Natural killer cell (primary cell): Measurements from ENCODE around the gene SLFN13. TPM values are rescaled to one million over a fixed set of nuclear protein-coding genes. Genes with fewer than 3 reads are reported as not detected.

Experiments used
- ATAC-seq, 3 donors: fragments of 150-1000 bp in 2 of 3; fragments of 200-7000 bp in 1 of 3; cut with Tn5 transposase; 1 replicate in 1 of 3; 2 replicates in 2 of 3; pipeline ENCODE4 v1.10.0; 2021; ENCODE audit warnings: mild to moderate bottlenecking in 2 of 3, moderate library complexity in 2 of 3
- DNase-seq, 2 donors: peaks; one replicate each; pipeline versions ENCODE4 v3.0.0 to v3.0.0-alpha.2; 2013 to 2021; ENCODE audit warnings: mixed read lengths in 1 of 2
- H3K27ac ChIP-seq: one replicate; pipeline ENCODE4 v1.5.1; 2013; ENCODE audit warnings: mild to moderate bottlenecking, low read length
- H3K27me3 ChIP-seq: one replicate; pipeline ENCODE4 v1.6.1; 2013; ENCODE audit warnings: low read length; ENCODE audit not compliant: control insufficient read depth, insufficient read depth
- H3K36me3 ChIP-seq: one replicate; pipeline ENCODE4 v1.6.1; 2013; ENCODE audit warnings: low read length; ENCODE audit not compliant: control insufficient read depth, insufficient read depth
- H3K4me1 ChIP-seq: one replicate; pipeline ENCODE4 v1.6.1; 2013; ENCODE audit warnings: low read length; ENCODE audit not compliant: control insufficient read depth, insufficient read depth
- H3K4me3 ChIP-seq: one replicate; pipeline ENCODE4 v1.5.1; 2013; ENCODE audit warnings: low read length
- H3K9me3 ChIP-seq: one replicate; pipeline ENCODE4 v1.6.1; 2013; ENCODE audit warnings: low read length; ENCODE audit not compliant: control insufficient read depth, insufficient read depth
- H3K27ac Mint-ChIP-seq, 2 donors: one replicate each; pipeline ENCODE4 v1.8.0; 2022; ENCODE audit warnings: mild to moderate bottlenecking in 2 of 2, mixed read lengths in 2 of 2, moderate library complexity in 1 of 2
- H3K27me3 Mint-ChIP-seq, 2 donors: one replicate each; pipeline ENCODE4 v1.8.0; 2022; ENCODE audit warnings: low read depth in 2 of 2, mixed read lengths in 2 of 2
- H3K36me3 Mint-ChIP-seq: one replicate; pipeline ENCODE4 v1.8.0; 2022; ENCODE audit warnings: mixed read lengths
- H3K4me1 Mint-ChIP-seq, 2 donors: one replicate each; pipeline ENCODE4 v1.8.0; 2022; ENCODE audit warnings: mixed read lengths in 2 of 2
- H3K4me3 Mint-ChIP-seq: one replicate; pipeline ENCODE4 v1.8.0; 2022; ENCODE audit warnings: mild to moderate bottlenecking, moderate library complexity, mixed read lengths
- H3K9me3 Mint-ChIP-seq, 2 donors: one replicate each; pipeline ENCODE4 v1.8.0; 2022; ENCODE audit warnings: mixed read lengths in 2 of 2
- WGBS: methylation state at CpG from one replicate; pipeline ENCODE4 v1.1.7; 2013; ENCODE audit warnings: missing lambda C conversion rate; ENCODE audit not compliant: insufficient coverage; 5-methylcytosine and 5-hydroxymethylcytosine counted together
- intact Hi-C: fragments of 100-400 bp; cut with micrococcal nuclease; formaldehyde crosslinking; loops from one replicate; pipeline ENCODE4 v1.14.2; 2022
- total RNA-seq, 4 donors: library from RNA; stranded (reverse); fragments of 120-200 nt in 1 of 4; gene quantifications; one replicate each; pipeline versions ENCODE4 v1.2.3 to v1.2.4, GENCODE V29; 2013 to 2022
- TF ChIP-seq, protein P1 (sequence below): fragments of 200-600 bp; IDR thresholded peaks from one replicate; pipeline ENCODE4 v1.8.0; 2022; ENCODE audit warnings: antibody characterized with exemption

The SLFN13 gene
- total RNA-seq, 3 donors from 2014 or later (not counting 1 experiment from before 2014, with no cell fraction given) = 85.9 to 182 (median 129) TPM

DNA sequence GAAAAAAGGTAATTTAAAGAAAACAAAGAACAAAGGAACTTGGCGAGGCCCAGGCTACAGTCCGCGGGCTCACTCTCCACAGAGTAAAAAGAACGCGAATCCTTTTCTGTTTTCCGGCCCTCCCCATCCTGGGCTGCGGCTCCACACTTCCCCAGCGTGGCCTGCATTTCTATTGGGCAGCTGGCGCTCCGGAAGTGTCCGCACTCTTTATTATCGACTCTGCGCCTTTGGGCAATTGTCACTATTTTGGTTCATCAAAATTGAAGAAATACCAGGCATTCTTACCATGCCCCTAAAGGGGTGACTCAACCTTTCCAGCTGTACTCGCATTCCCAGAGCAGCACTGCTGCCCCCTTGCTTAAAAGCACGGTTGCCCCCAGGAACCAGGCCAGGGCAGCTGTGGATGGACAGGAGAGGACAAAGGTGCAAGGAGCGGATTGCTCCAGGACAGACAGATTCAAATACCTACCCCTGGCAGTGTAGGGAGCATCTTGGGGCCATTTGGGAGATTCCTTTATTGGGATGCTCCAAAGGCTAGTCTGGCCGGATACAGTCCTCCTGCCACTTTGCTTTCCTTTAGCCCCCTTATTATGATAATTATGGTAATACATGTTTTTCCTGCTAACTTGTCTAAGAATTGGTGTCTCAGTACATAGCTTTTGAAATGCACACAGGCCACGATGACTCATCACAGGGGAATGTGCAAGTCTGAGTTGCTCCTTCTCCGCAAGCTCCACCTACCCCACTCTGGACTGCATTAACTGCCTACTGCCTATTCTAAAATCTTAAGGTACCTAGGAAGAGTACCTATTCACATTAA, 15.3 kb downstream of the SLFN13 start:
- no peaks in the 10 kb centered on the region for H3K9me3 Mint-ChIP-seq
- H3K4me1 ChIP-seq = peaks cover 33% of the 10 kb centered on the region
- intact Hi-C loops = loop anchor here (2.0 to 5.0 kb wide), 6 partner anchors 54 to 271 kb away; partner anchors contain the start of genes AP2B1, SLFN11 and SLFN5
- H3K27ac Mint-ChIP-seq = peak overlapping the region; percentile 95 to 96
- TF ChIP-seq, protein P1, sequence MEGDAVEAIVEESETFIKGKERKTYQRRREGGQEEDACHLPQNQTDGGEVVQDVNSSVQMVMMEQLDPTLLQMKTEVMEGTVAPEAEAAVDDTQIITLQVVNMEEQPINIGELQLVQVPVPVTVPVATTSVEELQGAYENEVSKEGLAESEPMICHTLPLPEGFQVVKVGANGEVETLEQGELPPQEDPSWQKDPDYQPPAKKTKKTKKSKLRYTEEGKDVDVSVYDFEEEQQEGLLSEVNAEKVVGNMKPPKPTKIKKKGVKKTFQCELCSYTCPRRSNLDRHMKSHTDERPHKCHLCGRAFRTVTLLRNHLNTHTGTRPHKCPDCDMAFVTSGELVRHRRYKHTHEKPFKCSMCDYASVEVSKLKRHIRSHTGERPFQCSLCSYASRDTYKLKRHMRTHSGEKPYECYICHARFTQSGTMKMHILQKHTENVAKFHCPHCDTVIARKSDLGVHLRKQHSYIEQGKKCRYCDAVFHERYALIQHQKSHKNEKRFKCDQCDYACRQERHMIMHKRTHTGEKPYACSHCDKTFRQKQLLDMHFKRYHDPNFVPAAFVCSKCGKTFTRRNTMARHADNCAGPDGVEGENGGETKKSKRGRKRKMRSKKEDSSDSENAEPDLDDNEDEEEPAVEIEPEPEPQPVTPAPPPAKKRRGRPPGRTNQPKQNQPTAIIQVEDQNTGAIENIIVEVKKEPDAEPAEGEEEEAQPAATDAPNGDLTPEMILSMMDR = no peak
- no peaks in the 10 kb centered on the region for H3K27me3 Mint-ChIP-seq
- WGBS = 11% methylated on average over 19 of the region's 19 CpGs
- H3K36me3 ChIP-seq = no peaks in the 10 kb centered on the region
- ATAC-seq (peak; percentile 70 to 79 (median 78)), DNase-seq (peak; percentile 47 to 68)
- no peaks in the 10 kb centered on the region for H3K9me3 ChIP-seq
- peak overlapping the region; percentile 62 for H3K4me3 ChIP-seq
- no peaks in the 10 kb centered on the region for H3K27me3 ChIP-seq
- H3K36me3 Mint-ChIP-seq = no peaks in the 10 kb centered on the region
- H3K27ac ChIP-seq = peak overlapping the region; percentile 55
- H3K4me3 Mint-ChIP-seq = peak overlapping the region; percentile 99
- H3K4me1 Mint-ChIP-seq = peaks cover 55 to 56% of the 10 kb centered on the region in 2 donors

DNA sequence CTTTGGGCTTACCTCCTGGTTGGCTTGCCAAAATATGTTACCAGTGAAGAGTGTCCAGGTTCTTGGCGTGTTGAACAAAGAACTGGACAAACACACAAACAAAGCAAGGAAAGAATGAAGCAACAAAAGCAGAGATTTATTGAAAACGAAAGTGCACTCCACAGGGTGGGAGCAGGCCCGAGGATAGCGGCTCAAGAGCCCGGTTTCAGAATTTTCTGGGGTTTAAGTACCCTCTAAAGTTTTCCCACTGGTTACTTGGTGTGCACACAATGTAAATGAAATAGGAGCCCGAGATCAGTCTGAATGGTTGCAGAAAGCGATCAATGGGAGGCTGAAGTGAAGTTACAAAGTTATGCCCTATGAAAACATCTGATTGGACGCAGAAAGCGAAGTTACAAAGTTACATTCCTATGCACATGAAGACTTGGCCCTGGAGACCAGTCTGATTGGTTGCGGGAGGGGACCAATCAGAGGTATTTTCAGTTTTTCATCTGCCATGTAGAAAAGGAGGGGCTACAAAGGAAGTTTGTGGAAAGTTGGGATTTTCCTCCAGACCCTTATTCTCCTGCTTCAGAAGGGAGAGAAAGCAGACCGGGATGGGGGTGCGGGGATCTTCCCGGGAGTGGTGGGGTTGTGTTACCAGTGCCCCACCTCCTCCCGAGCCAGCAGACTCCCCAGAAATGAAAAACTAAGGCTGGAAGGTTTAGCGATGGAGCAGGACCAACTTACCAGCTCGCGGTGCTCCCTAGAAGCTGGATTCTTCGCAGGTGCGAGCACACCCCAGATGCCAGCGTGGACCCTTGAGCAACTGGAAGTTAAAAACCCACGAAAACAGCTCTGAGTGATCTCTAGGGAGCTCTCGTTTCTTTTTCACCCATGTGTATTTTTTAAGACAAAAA, 16.1 kb downstream of the SLFN13 start, which contains the start of gene SLFN12:
SLFN12 (minus strand) TSS at position 325 of the 899 bp plus-strand sequence. CDS start 9,472 bp downstream, outside the sequence.
- no peaks in the 10 kb centered on the region for H3K36me3 Mint-ChIP-seq
- H3K4me3 ChIP-seq = peak within 1 kb of the TSS; percentile 62
- WGBS = 3% methylated on average over 21 of the region's 22 CpGs
- intact Hi-C loops = loop anchor here (1.0 to 5.0 kb wide), 8 partner anchors 16 to 270 kb away; partner anchors contain the start of genes AP2B1, SLFN11, SLFN12L and SLFN13
- peak within 1 kb of the TSS; percentile 99 for H3K4me3 Mint-ChIP-seq
- peak within 1 kb of the TSS; percentile 95 to 96 for H3K27ac Mint-ChIP-seq
- peak within 1 kb of the TSS; percentile 55 for H3K27ac ChIP-seq
- TF ChIP-seq, protein P1 = no peak
- no peaks in the 10 kb centered on the region for H3K36me3 ChIP-seq
- ATAC-seq (peak; percentile 83 to 90 (median 89)), DNase-seq (peak; percentile 47 to 84)
- no peaks in the 10 kb centered on the region for H3K27me3 ChIP-seq
- H3K9me3 ChIP-seq = no peaks in the 10 kb centered on the region
- peaks cover 33% of the 10 kb centered on the region for H3K4me1 ChIP-seq
- peaks cover 63% of the 10 kb centered on the region in 2 donors for H3K4me1 Mint-ChIP-seq
- no peaks in the 10 kb centered on the region for H3K27me3 Mint-ChIP-seq
- no peaks in the 10 kb centered on the region for H3K9me3 Mint-ChIP-seq

DNA sequence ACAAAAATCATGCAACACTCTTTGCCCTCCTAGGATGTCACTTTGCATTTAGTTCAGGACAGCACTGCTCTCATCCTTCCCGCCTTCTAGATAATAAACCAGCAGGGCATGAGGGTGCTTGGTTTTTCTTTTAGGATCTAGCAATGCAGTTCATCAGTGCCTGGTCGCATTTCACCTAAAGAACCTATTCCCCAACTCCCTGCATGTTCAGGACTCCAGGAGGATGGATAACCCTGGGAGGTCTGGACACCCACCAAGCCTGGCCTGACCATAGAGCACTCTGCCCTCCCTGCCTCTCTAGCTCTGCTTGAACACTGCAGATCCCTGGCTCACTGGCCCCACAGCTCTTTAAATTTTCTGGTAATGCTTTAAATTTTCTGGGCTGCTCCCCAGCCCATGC, 18.9 kb downstream of the SLFN13 start:
- H3K9me3 ChIP-seq = no peaks in the 10 kb centered on the region
- no peak overlapping the region for H3K4me3 ChIP-seq
- Mint-ChIP-seq H3K36me3 (peaks cover 9% of the 10 kb centered on the region), H3K4me1 (peaks cover 70 to 80% of the 10 kb centered on the region in 2 donors), H3K4me3 (no peak overlapping the region), H3K27me3 (no peaks in the 10 kb centered on the region), H3K9me3 (no peaks in the 10 kb centered on the region), H3K27ac (peak overlapping the region in 1 of 2 donors; percentile 68)
- H3K36me3 ChIP-seq = no peaks in the 10 kb centered on the region
- ATAC-seq (no peak), DNase-seq (no peak)
- TF ChIP-seq, protein P1 = no peak
- peaks cover 33% of the 10 kb centered on the region for H3K4me1 ChIP-seq
- WGBS = 96% methylated on average over 2 of the region's 2 CpGs
- H3K27me3 ChIP-seq = no peaks in the 10 kb centered on the region
- no peak overlapping the region for H3K27ac ChIP-seq
- intact Hi-C loops = loop anchor here (5.0 kb wide), 5 partner anchors 57 to 267 kb away; partner anchors contain the start of genes AP2B1, SLFN11 and SLFN5
